Muscle of back (tissue), 13 donors: ENCODE measurements around the gene PEX1. TPM values are rescaled to one million over a fixed set of nuclear protein-coding genes. Genes with fewer than 3 reads are reported as not detected.
A peak's percentile ranks its signal among the peaks of the same experiment; 100 is the strongest.
"Not testable (repeated sequence)": the region's sequence is repeated elsewhere in the genome, so short reads cannot be mapped to it uniquely, and the experiment has no call there.

Experiments used
- DNase-seq, 3 donors: peaks; one replicate each; pipeline versions ENCODE4 v3.0.0 to v3.0.0-alpha.2; 2013
- long read RNA-seq, 9 donors: transcript quantifications; one replicate each; lab custom pipeline, GENCODE V29; 2026
- polyA plus RNA-seq, 10 donors: library from polyadenylated mRNA; unstranded; fragments of 120-200 nt; gene quantifications; one replicate each; pipeline ENCODE4 v1.2.1, GENCODE V29; 2013; ENCODE audit not compliant: insufficient read length in 10 of 10

Gene PEX1
- 10 to 100 TPM; 12.2 to 31.3 (median 18.3) TPM for polyA plus RNA-seq
- long read RNA-seq, donor 1, full-length matches to known transcripts: 3 of 35 reads
- long read RNA-seq, donor 1, partial matches to known transcripts: 32 of 35 reads
- long read RNA-seq, donor 1, other reads (novel, unspliced or antisense): 0 of 35 reads
- long read RNA-seq, donor 2: 0 reads
- long read RNA-seq, donor 3: 0 reads
- long read RNA-seq, donor 4, partial matches to known transcripts: 0 of 1 reads
- long read RNA-seq, donor 4, other reads (novel, unspliced or antisense): 0 of 1 reads
- long read RNA-seq, donor 5, partial matches to known transcripts: 0 of 1 reads
- long read RNA-seq, donor 5, other reads (novel, unspliced or antisense): 0 of 1 reads
- long read RNA-seq, donor 6, full-length matches to known transcripts: 2 of 17 reads
- long read RNA-seq, donor 6, partial matches to known transcripts: 15 of 17 reads
- long read RNA-seq, donor 6, other reads (novel, unspliced or antisense): 0 of 17 reads
- long read RNA-seq, donor 7: 0 reads
- long read RNA-seq, donor 8, partial matches to known transcripts: 0 of 1 reads
- long read RNA-seq, donor 8, other reads (novel, unspliced or antisense): 0 of 1 reads
- long read RNA-seq, donor 9: 0 reads

DNA sequence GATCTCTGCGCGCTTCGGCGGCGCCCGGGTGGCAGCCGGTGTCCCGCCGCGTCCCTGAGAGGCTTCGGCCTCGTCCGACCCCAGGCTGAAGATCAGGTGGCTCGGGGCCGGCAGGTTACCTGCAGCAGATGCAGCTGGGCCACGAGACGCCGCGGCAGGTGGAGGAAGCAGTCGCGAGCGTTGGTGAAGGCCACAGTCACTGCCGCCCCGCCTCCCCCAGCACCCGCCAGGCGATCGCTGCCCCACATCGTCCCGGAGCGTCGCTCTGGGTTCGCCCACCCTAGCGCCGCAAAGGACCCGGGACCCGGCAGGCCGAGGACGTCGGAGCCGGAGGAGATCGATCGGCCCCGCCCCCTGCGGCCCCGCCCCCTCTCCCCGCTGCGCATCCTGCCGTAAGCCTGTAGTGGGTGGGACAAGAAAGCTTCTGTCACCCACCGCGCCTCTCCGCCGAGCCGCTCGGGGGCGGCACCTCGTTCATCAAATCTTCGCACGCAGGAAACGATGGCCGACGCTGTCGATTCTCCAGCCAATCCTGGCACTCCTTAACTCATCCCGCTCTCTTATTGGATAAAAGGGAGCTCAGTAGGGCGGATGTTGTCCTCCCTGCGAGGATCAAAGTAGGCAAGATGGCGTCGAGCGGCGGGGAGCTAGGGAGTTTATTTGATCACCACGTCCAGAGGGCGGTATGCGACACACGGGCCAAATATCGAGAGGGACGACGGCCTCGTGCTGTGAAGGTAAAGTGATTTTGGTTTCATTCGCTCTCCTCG is at the start of gene PEX1, which contains the start of gene RBM48:
TSS of gene PEX1 (minus strand) at position 333 of the 770 bp plus-strand sequence. CDS start at position 248, 85 bp downstream.
TSS of gene RBM48 (plus strand) at position 608 of the 770 bp plus-strand sequence. CDS start at position 627, 19 bp downstream.
- DNase-seq: peak; percentile 99

DNA sequence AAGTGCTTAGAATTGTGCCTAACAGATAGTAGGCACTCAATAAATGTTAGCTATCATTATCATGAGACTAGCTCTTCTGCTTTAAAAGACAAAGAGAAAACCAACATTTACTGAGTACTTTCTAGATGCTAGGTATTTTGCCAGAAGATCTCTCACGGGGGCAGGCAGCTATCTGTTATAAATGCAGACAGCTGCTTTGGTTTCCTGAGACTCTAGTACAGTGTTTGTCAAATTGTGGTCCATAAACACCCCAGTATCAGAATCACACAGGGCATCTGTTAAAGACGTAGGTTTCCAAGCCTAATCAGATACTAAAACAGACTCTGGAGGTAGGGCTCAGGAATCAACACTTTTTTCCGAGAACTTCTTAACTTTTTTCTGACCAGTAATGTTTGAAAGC is 48.0 kb upstream of the PEX1 start:
- DNase-seq: no peak

DNA sequence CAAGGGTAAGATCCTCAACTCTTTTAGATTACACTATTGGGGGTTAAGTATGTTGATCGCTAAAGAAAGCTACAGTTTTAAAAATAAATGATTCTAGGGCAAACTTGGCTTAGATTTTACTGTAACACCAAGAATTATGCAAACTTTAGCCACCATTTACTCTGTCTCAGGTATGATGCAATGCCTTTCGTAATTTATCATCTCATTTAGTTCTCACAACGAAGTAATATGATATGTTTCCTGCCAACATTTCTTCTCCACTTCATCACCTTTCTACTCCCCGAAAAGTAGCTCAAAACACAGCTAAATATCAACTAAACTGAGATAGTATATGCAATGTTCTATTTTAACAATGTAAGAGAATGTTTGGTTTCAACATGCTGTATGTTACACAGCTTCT is 40.8 kb upstream of the PEX1 start:
- no peak for DNase-seq

DNA sequence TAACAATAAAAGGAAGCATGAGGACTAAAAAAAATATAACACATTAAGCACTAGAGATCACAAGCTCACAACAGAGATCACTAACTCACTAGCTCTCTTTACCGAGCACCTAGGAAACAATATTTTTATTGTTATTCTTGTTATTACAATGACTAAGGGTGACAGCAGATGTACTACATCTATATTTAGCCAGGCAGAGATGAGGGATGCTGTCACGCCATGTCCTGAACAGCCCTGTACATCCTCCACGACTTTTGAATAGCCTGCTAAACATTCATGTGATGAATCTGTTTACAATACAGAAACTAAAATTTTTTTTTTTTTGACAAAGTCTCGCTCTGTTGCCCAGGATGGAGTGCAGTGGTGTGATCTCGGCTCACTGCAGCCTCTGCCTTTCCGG is 39.1 kb upstream of the PEX1 start:
- no peak for DNase-seq

DNA sequence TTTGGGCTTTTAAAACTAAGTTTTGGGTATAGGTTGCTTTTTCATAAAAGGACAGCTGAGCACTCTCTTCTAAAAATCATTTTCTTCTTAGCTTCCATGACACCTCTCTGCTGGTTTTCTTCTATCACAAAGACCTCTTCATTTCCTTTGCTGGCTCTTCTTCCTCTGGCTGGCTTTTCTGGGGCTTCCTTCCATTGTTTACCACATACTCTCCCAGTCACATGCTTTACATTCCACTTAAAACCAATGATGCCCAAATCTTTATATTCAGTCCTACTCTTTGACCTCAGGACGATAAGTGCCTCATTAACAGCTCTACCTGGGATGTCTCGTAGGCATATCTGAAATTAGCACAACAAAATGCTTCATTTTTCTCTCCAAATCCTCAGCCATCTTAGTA is 35.0 kb upstream of the PEX1 start:
- no peak for DNase-seq

DNA sequence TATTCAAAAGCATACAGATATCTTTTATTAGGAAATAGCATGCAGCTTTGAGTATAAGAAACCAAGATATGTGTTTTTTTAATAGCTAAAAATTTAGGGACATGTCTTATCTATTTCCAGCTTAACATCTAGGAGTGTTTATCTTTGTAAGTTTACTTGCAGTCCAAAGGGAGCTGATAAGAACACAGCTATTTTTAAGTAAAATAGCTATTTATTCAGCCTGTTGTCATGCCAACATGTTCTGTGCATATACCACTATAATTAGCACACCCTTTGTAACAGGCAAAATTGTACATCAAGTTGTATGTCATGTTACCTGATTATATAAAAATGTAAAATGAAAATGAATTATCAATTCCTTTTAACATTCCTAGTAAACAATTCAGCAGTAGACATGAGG is 32.3 kb upstream of the PEX1 start:
- no peak for DNase-seq

DNA sequence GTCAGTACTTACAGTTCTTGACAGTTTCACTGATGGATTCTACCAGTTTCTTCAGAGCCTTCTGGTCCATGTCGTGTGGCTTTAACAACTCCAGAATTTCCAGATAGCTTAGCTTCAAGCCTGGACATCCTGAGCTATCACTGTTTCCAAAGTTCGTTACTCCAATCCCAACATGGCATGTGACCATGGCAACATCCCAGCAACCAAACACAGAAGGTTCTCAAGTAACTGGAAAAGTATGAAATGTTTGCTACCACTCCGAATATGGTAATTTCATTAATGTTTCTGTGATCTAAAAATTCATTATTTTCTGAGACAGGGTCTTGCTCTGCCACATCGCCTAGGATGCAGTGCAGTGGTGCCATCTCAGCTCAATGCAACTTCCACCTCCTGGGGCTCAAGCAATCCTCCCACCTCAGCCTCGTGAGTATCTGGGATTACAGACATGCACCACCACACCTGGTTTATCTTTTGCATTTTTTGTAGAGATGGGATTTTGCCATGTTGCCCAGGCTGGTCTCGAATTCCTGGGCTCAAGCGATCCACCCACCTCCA is 29.6 kb upstream of the PEX1 start:
- no peak for DNase-seq

DNA sequence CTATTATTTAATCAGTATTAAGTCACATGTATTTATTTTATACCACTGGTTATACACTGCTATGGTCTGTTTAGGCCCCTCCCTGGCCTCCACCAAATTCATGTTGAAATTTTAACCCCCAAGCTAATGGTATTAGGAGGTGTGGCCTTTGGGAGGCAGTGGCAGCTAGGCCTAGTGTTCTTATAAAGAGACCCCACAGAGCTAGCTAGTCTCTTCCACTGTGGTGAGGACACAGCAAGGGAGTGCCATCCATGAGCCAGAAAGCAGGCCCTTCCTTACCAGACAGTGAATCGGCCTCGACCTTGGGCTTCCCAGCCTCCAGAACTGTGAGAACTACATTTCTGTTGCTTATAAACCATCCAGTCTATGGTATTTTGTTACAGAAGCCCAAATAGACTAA is 28.9 kb upstream of the PEX1 start:
- DNase-seq: peak in 1 of 3 donors; percentile 3

DNA sequence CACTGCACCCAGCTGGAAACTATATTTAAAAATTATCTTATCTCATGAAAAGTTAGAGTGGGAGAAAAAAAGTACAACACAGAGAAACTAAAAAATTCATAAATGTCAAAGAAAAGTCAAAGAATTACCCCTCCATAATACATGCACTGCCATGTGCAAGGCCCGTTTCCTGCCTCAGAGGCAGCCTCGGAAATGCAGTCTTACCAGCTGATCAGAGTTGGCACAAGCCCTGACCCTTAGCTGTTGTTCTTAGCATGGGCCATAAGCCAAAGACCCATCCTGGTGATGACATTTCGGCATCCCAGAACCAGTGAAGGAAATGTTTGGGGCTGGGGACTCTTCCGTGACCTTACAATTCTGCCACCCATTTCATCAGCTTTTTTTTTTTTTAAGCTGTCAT is 21.9 kb upstream of the PEX1 start:
- DNase-seq: no peak

DNA sequence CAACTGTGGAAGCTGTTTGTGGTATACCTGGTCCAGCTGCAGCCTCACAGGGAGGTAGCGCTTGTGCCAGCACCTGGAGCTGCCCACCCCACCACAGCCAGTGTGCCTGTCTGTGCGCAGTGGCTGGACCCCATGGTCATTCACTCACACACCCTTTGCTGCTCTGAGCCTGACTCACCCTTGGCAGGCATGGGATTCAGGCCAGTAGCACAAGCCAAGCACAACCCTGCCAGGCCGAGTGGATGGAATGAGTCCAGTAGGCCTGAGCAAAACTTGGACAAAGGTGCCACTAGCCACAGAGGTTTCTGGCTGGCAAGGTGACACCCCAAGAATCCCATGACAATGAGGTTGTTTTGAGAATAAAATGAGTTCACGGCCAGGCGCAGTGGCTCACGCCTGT is 19.3 kb upstream of the PEX1 start:
- DNase-seq: no peak

DNA sequence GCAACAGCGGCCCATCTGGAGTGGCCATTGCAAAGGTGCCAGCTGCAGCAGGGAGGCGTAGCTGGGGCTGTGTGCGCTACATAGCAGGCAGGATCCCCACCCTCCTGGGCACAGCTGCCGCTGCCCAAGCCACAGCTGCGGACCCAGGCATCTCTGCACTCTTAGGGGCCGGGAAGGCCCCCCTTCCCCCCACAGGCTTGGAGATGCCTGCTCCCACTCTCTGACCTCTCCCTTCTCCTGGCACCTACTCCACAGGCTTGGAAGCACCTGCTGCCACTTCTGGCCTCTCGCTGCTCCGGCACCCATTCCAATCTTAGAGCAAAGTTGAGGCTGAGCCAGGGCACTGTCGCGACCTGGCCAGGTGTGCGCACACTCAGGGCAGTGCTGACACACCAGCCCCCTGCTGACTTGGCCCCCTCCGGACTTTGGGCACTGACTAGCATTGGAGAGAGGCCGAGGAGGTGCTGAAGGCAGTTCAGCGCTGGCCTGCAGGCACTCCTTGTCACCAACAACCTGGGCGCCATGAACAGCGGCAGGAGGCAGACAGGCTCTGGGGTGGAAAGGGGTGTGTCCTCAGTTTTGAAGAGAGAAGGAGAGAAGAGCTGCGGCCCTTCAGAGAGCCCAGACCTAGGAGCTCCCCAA is 18.7 kb upstream of the PEX1 start:
- DNase-seq: no peak

DNA sequence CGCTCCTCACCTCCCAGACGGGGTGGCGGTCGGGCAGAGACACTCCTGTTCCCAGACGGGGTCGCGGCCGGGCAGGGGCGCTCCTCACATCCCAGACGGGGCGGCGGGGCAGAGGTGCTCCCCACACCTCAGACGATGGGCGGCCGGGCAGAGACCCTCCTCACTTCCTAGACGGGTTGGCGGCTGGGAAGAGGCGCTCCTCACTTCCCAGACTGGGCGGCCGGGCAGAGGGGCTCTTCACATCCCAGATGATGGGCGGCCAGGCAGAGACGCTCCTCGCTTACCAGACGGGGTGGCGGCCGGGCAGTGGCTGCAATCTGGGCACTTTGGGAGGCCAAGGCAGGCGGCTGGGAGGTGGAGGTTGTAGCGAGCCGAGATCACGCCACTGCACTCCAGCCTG is 16.8 kb upstream of the PEX1 start:
- DNase-seq: not testable (repeated sequence)

DNA sequence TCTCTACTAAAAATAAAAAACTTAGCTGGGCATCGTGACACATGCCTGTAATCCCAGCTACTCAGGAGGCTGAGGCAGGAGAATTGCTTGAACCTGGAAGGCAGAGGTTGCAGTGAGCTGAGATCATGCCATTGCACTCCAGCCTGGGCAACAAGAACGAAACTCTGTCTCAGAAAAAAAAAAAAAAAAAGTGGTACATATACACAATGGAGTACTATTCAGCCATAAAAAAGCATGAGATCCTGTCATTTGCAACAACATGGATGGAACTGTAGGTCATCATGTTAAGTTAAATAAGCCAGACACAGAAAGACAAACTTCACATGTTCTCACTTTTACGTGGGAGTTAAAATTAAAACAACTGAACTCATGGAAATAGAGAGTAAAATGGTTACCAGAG is 15.2 kb upstream of the PEX1 start:
- not testable (repeated sequence) for DNase-seq

DNA sequence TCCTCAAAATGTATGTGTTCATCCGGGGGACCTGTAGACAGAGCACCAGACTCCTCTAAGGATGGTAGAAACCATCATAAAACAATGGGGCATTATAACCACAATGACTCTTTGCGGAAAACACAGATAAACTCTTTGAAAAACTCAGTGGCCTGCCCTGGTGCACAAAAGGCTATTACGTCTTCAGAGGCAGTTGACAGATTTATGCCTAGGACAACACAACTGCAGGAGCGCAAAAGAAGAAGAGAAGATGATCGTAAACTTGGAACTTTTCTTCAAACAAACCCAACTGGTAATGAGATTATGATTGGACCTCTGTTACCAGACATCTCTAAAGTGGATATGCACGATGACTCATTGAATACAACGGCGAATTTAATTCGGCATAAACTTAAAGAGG is 6.3 kb upstream of the PEX1 start:
- no peak for DNase-seq

DNA sequence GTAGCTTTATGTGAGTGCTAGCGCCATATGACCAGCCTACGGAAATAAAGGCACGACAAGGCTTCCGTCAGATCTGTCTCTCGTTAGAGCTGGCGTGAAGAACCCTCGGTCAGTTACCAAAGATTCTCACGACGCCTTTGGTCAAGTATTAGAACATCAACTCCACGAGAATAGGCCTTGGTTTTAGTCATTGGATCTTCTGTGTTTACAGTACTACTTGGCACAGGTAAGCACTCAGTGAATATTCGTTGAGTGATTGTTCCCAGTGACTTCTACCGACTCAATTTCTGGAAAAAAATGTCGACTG is 591 bp upstream of the PEX1 start:
- no peak for DNase-seq

DNA sequence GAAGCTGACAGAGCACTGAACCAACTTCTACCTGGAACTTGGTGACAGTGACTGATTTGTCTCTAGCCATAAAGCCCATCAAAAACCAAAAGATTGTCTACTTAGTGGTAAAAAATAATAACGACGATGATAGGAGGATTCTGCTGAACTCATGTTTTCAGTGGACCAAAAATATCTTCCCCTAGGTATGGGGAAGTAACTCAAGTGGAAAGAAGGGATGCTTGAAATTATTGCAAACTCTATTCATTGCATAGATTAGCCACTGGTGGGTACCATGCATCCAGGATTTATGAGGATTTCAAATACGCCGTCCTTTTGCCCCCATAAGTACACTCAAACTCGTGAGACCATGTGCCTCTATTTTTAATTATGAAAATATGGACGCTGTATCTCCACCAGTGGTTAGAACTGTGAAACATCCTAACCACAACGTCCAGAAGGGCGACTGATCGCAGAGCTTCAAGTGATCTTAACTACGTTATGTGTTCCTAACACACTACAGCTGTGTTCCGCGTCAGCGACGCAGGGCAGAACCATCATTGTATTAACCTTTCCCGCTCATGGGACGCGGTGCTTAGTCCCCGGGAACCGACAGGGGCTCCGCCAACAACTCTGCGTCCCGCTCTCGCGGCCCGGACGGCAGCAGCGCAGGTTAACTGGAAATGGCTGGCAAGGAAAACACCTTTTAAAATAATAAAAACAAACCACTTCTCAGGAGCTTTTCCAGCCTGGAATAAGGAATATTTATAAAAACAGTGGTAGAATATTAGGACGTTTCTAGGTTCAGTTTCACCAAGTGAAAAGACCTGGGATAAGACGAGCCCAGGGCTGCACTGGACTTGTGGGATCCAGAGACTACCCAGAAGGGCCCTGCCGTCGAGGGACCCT is 776 bp downstream of the PEX1 start:
- peak; percentile 25 to 75 (median 43) for DNase-seq

DNA sequence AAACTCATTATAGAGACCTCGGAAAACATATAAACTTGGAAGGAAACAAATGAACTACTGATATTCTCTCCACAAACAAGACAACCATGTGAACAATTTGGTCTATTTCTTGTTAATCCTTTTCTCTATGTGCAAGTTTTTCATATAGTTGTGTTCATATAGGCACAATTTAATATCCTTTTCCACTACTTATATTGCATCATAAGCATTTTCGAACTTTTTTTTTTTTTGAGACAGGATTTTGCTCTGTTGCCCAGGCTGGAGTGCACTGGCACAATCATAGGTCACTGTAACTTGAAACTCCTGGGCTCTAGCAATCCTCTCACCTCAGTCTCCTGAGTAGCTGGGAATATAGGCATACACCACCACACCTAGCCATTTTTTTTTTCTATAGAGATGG is 5.2 kb downstream of the PEX1 start:
- DNase-seq: no peak

DNA sequence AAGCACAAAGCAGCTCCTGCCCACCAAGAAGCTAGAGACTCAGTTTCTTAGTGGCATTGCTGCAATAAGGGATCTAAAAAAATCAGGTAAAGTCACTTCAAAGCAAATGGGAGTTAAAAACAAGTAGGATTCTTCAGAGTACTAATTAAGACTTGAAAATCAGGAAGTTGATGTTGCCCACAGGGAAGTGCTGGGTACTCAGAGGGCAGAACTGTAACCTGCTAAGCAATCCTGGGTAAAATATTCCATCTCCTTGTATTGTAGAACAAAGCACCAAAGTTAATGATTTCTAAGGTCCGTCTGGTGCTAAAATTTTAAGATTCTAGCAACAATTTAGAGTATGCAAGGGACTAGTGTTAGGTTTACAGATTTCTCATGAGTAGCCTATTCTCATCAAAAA is 8.3 kb downstream of the PEX1 start:
- no peak for DNase-seq

DNA sequence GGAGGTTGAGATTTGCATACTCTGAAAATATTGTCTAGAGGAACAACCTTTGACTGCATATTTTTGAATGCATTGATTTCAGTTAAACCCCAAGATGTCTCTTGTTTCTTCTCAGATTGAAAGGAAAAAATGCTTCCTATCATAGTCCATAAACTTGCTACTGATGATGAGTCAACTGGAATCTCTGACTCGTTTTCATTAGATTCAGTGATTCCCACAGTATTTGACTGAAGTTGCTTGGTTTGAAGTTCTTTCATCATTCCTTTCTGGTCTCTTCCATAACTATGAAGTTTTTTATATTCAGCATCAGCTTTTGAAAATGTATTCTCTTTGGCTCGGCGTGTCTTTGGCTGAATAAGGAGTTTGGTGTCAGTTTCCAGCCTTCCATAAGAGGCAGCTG is 10.7 kb downstream of the PEX1 start:
- DNase-seq: peak in 1 of 3 donors; percentile 8

DNA sequence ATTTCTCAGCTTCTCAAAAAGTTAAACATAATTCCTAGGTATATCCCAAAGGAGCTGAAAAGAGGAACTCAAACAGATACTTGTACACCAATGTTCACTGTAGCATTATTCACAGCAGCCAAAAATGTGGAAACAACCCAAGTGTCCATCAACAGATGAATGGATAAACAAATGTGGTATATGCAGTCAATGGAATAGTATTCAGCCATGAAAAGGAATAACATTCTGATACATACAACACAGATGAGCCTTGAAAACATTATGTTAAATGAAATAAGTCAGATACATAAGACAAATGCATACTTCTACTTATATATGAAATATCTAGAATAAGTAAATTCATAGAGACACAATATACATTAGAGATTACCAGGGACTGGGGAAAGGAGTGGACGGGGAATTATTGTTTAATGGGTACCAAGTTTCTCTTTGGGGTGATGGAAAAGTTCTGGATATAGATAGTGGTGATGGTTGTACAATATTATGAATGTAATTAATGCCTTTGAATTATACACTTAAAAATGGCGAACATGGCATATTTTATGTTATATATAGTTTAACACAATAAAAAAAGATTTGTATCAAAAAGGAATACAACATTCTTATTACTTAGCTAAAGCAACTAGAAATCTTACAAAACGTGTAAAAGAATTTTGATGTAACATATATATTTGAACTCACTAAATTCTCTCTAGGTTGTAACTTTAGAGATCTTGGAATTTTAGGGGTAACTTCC is 15.0 kb downstream of the PEX1 start:
- no peak for DNase-seq
